GM20000 (cell line): Measurements from ENCODE around the gene NAA35.
"Not testable (repeated sequence)": the region's sequence is repeated elsewhere in the genome, so short reads cannot be mapped to it uniquely, and the experiment has no call there.

ENCODE experiments used
- DNase-seq: peaks from one replicate; pipeline ENCODE4 v3.0.0; 2012; ENCODE audit warnings: low spot score
- CTCF ChIP-seq: IDR thresholded peaks from 2 replicates; pipeline ENCODE4 v1.5.1; 2012; ENCODE audit warnings: mild to moderate bottlenecking, control low read depth; ENCODE audit errors: extremely low read depth, missing control alignments

Gene NAA35

GRCh38 chr9:85973238-85973637 lies 32.3 kb downstream of the NAA35 start:
- DNase-seq, result no peak
- no peak for TF ChIP-seq CTCF

GRCh38 chr9:85974055-85974547 lies 33.2 kb downstream of the NAA35 start:
- DNase-seq, result not testable (repeated sequence)

GRCh38 chr9:85978496-85978895 lies 37.5 kb downstream of the NAA35 start:
- TF ChIP-seq CTCF, result no peak
- DNase-seq, result no peak

- no peak for DNase-seq
- TF ChIP-seq CTCF, result no peak
These were observed 40.4 kb downstream of the NAA35 start for GRCh38 chr9:85981369-85981768.

GRCh38 chr9:85984457-85984856 lies 43.5 kb downstream of the NAA35 start:
- TF ChIP-seq CTCF, result no peak
- no peak for DNase-seq

GRCh38 chr9:85987236-85987635 lies 46.3 kb downstream of the NAA35 start:
- TF ChIP-seq CTCF, result no peak
- no peak for DNase-seq

- no peak for DNase-seq
- no peak for TF ChIP-seq CTCF
These were observed 53.2 kb downstream of the NAA35 start for GRCh38 chr9:85994191-85994590.

- no peak for TF ChIP-seq CTCF
- no peak for DNase-seq
These were observed 54.2 kb downstream of the NAA35 start for GRCh38 chr9:85995097-85995496.
